ENCODE data around the gene UPF1. TPM values are rescaled to one million over a fixed set of nuclear protein-coding genes. Genes with fewer than 3 reads are reported as not detected.

Gene UPF1
- total and polyA plus RNA-seq, 2 of the 13 experiments (the other 11 are each of a cell fraction or from before 2014, with no cell fraction given) = 16.9 to 41.8 TPM

DNA sequence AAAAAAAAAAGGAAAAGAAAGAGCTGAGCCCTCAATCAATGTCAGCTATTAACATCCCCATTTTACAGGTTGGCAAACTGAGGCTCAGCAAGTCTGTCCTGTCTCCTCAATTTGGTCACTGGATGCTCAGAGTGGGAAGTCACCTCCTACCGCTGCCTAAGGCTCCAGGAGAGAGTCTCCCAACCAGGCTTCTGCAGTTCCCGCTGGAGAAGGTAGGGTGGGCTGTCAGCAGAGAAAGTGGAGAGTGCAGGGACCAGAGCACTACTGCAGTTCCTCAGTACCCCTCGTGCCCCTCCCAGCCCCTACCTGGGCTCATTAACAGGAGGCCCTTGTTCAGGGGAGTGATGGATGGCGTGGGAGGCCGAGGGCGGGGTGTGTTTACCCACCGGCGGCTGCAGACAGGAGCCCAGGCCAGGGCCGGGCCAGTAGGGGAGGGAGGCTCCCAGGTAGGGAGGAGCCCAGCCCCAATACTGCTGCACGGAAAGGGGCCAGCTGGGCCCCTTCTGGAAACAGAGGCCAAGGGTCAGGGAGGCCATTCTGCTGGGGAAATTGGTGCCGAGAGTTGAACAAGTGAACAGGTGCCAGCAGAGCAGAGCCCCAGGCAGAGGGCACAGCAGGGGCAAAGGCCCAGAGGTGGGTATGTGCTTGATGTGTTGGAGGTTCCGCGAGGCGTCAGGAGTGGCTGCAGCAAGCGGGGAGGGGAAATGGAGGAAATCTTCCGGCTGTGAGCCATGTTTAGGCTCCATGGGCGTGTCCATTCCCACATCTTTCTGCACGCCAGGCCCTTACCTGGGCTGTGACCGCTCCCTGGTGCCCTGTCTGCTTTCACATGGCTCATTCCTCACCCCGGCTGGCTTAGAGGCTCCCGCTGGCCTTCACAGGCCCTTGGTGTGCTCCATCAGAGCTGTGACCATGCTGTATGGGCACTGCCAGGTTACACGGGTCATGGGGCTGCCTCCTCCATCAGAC, 33.1 kb upstream of the UPF1 start (continued):
- TF ChIP-seq, protein P1, sequence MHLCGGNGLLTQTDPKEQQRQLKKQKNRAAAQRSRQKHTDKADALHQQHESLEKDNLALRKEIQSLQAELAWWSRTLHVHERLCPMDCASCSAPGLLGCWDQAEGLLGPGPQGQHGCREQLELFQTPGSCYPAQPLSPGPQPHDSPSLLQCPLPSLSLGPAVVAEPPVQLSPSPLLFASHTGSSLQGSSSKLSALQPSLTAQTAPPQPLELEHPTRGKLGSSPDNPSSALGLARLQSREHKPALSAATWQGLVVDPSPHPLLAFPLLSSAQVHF (CRISPR knock-in tag; IDR thresholded peaks at IDR 0.05) = no peak
- TF ChIP-seq ASH2L (IDR thresholded peaks at IDR 0.05; ENCODE audit: insufficient read length, low read depth, low read length) = peak; percentile 30
- TF ChIP-seq ELF3 (CRISPR knock-in tag; IDR thresholded peaks at IDR 0.05) = no peak
- no peak for TF ChIP-seq FOXP1 (IDR thresholded peaks at IDR 0.05)
- peak; percentile 36; the same call in 1 of the 2 replicates for TF ChIP-seq FOXP1 (CRISPR knock-in tag; IDR thresholded peaks at IDR 0.05)
- no peak for TF ChIP-seq NCOA5 (CRISPR knock-in tag; IDR thresholded peaks at IDR 0.05)
- TF ChIP-seq, protein P2, sequence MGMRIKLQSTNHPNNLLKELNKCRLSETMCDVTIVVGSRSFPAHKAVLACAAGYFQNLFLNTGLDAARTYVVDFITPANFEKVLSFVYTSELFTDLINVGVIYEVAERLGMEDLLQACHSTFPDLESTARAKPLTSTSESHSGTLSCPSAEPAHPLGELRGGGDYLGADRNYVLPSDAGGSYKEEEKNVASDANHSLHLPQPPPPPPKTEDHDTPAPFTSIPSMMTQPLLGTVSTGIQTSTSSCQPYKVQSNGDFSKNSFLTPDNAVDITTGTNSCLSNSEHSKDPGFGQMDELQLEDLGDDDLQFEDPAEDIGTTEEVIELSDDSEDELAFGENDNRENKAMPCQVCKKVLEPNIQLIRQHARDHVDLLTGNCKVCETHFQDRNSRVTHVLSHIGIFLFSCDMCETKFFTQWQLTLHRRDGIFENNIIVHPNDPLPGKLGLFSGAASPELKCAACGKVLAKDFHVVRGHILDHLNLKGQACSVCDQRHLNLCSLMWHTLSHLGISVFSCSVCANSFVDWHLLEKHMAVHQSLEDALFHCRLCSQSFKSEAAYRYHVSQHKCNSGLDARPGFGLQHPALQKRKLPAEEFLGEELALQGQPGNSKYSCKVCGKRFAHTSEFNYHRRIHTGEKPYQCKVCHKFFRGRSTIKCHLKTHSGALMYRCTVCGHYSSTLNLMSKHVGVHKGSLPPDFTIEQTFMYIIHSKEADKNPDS (CRISPR knock-in tag; IDR thresholded peaks at IDR 0.05) = 0 out of 2 replicates have a peak, but pooled peaks have one; percentile 54
- no peak for TF ChIP-seq JARID2 (CRISPR knock-in tag; IDR thresholded peaks at IDR 0.05; ENCODE audit: insufficient replicate concordance)
- TF ChIP-seq RXRB (CRISPR knock-in tag; IDR thresholded peaks at IDR 0.05; ENCODE audit: borderline replicate concordance) = peak; percentile 68; the same call in 1 of the 2 replicates
- TF ChIP-seq STAT5B (CRISPR knock-in tag; IDR thresholded peaks at IDR 0.05) = no peak
- TF ChIP-seq, protein P3, sequence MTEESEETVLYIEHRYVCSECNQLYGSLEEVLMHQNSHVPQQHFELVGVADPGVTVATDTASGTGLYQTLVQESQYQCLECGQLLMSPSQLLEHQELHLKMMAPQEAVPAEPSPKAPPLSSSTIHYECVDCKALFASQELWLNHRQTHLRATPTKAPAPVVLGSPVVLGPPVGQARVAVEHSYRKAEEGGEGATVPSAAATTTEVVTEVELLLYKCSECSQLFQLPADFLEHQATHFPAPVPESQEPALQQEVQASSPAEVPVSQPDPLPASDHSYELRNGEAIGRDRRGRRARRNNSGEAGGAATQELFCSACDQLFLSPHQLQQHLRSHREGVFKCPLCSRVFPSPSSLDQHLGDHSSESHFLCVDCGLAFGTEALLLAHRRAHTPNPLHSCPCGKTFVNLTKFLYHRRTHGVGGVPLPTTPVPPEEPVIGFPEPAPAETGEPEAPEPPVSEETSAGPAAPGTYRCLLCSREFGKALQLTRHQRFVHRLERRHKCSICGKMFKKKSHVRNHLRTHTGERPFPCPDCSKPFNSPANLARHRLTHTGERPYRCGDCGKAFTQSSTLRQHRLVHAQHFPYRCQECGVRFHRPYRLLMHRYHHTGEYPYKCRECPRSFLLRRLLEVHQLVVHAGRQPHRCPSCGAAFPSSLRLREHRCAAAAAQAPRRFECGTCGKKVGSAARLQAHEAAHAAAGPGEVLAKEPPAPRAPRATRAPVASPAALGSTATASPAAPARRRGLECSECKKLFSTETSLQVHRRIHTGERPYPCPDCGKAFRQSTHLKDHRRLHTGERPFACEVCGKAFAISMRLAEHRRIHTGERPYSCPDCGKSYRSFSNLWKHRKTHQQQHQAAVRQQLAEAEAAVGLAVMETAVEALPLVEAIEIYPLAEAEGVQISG (CRISPR knock-in tag; IDR thresholded peaks at IDR 0.05) = peak; percentile 48; the same call in 1 of the 2 replicates
- TF ChIP-seq, protein P4, sequence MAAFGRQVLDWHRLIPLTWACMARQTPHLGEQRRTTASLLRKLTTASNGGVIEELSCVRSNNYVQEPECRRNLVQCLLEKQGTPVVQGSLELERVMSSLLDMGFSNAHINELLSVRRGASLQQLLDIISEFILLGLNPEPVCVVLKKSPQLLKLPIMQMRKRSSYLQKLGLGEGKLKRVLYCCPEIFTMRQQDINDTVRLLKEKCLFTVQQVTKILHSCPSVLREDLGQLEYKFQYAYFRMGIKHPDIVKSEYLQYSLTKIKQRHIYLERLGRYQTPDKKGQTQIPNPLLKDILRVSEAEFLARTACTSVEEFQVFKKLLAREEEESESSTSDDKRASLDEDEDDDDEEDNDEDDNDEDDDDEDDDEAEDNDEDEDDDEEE (CRISPR knock-in tag; IDR thresholded peaks at IDR 0.05) = peak; percentile 55; the same call in 1 of the 2 replicates
- TF ChIP-seq MEIS1 (CRISPR knock-in tag; IDR thresholded peaks at IDR 0.05; ENCODE audit: borderline replicate concordance) = peak; percentile 76; the same call in 1 of the 2 replicates
- TF ChIP-seq ZNF205 (CRISPR knock-in tag; IDR thresholded peaks at IDR 0.05) = 0 out of 2 replicates have a peak, but pooled peaks have one; percentile 49
- TF ChIP-seq SNAPC2 (CRISPR knock-in tag; IDR thresholded peaks at IDR 0.05) = 0 out of 2 replicates have a peak, but pooled peaks have one; percentile 27
- 0 out of 2 replicates have a peak, but pooled peaks have one; percentile 26 for TF ChIP-seq KDM2A (CRISPR knock-in tag; IDR thresholded peaks at IDR 0.05; ENCODE audit: borderline replicate concordance, low read depth)
- TF ChIP-seq, protein P5, sequence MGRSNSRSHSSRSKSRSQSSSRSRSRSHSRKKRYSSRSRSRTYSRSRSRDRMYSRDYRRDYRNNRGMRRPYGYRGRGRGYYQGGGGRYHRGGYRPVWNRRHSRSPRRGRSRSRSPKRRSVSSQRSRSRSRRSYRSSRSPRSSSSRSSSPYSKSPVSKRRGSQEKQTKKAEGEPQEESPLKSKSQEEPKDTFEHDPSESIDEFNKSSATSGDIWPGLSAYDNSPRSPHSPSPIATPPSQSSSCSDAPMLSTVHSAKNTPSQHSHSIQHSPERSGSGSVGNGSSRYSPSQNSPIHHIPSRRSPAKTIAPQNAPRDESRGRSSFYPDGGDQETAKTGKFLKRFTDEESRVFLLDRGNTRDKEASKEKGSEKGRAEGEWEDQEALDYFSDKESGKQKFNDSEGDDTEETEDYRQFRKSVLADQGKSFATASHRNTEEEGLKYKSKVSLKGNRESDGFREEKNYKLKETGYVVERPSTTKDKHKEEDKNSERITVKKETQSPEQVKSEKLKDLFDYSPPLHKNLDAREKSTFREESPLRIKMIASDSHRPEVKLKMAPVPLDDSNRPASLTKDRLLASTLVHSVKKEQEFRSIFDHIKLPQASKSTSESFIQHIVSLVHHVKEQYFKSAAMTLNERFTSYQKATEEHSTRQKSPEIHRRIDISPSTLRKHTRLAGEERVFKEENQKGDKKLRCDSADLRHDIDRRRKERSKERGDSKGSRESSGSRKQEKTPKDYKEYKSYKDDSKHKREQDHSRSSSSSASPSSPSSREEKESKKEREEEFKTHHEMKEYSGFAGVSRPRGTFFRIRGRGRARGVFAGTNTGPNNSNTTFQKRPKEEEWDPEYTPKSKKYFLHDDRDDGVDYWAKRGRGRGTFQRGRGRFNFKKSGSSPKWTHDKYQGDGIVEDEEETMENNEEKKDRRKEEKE (IDR thresholded peaks at IDR 0.05) = no peak
- TF ChIP-seq CEBPB (IDR thresholded peaks at IDR 0.05; ENCODE audit: borderline replicate concordance, low read depth, low read length) = no peak
- TF ChIP-seq PRPF4 (IDR thresholded peaks at IDR 0.05; ENCODE audit: low read depth, low read length, poor library complexity, severe bottlenecking) = no peak

Measured in HepG2 (cell line).